Gastrocnemius medialis (tissue), 4 donors: Measurements from ENCODE around the gene TAPBPL. TPM values are rescaled to one million over a fixed set of nuclear protein-coding genes. Genes with fewer than 3 reads are reported as not detected.
"Not testable (repeated sequence)": the region's sequence is repeated elsewhere in the genome, so short reads cannot be mapped to it uniquely, and the experiment has no call there.

ENCODE experiments used
- ATAC-seq, 2 donors: fragments of 150-250 bp; one replicate each; pipeline ENCODE4 v1.9.1; 2016
- DNase-seq, 2 donors: peaks; one replicate each; pipeline ENCODE4 v3.0.0-alpha.2; 2019
- H3K27ac ChIP-seq, 4 donors: fragments of 200-600 bp; sonication (generic); 1 replicate in 1 of 4; 2 replicates in 3 of 4; pipeline ENCODE4 v1.5.1; 2016 to 2018; ENCODE audit warnings: mild to moderate bottlenecking in 2 of 4, moderate library complexity in 1 of 4
- H3K27me3 ChIP-seq, 3 donors: fragments of 200-600 bp; sonication (generic) in 2 of 3; 1 replicate in 1 of 3; 2 replicates in 2 of 3; pipeline versions ENCODE4 v1.5.1 to v1.6.0; 2016 to 2019; ENCODE audit warnings: mild to moderate bottlenecking in 1 of 3, moderate library complexity in 1 of 3
- H3K36me3 ChIP-seq, 2 donors: fragments of 200-600 bp; sonication (generic) in 1 of 2; one replicate each; pipeline ENCODE4 v1.5.1; 2017 to 2018
- H3K4me1 ChIP-seq, 2 donors: fragments of 200-600 bp; sonication (generic) in 1 of 2; one replicate each; pipeline ENCODE4 v1.5.1; 2016 to 2017; ENCODE audit warnings: mild to moderate bottlenecking in 2 of 2
- H3K4me3 ChIP-seq, 4 donors: fragments of 200-600 bp; sonication (generic) in 3 of 4; 1 replicate in 1 of 4; 2 replicates in 3 of 4; pipeline ENCODE4 v1.5.1; 2016 to 2019; ENCODE audit warnings: mild to moderate bottlenecking in 2 of 4
- H3K9me3 ChIP-seq, 3 donors: fragments of 200-600 bp; sonication (generic) in 2 of 3; 1 replicate in 1 of 3; 2 replicates in 2 of 3; pipeline ENCODE4 v1.5.1; 2016 to 2019
- CTCF ChIP-seq, 5 experiments: fragments of 450-650 bp in 3 of 5; fragments of 200-600 bp in 2 of 5; sonication (generic) in 2 of 5; IDR thresholded peaks in 4 of 5; conservative IDR thresholded peaks in 1 of 5; 1 replicate in 4 of 5; 2 replicates in 1 of 5; pipeline ENCODE4 v1.5.1; 2016 to 2019; ENCODE audit warnings: antibody characterized with exemption in 5 of 5, mild to moderate bottlenecking in 3 of 5, moderate library complexity in 3 of 5
- POLR2A ChIP-seq, 2 donors: fragments of 450-650 bp; IDR thresholded peaks; one replicate each; pipeline ENCODE4 v1.6.1; 2017; ENCODE audit warnings: antibody characterized with exemption in 2 of 2, mild to moderate bottlenecking in 2 of 2, moderate library complexity in 2 of 2
- in situ Hi-C, 4 donors: fragments of 200-750 bp; cut with MboI; loops; one replicate each; pipeline versions ENCODE4 v1.15.0 to v1.8.0; 2017; ENCODE audit warnings: low sequenced_read_pairs in 4 of 4
- intact Hi-C: fragments of 100-400 bp; cut with DNase I; formaldehyde crosslinking; loops from one replicate; pipeline ENCODE4 v1.15.1; 2023; ENCODE audit warnings: low total_unique reads
- total RNA-seq, 4 donors: library from RNA; depleted of rRNA; stranded (reverse); fragments of >200 nt; gene quantifications; one replicate each; pipeline versions ENCODE4 v1.1.0 to v1.2.3, GENCODE V29; 2016

The TAPBPL gene
- total RNA-seq, 4 donors from 2014 or later, result 3.8 to 8.6 (median 5.8) TPM

DNA sequence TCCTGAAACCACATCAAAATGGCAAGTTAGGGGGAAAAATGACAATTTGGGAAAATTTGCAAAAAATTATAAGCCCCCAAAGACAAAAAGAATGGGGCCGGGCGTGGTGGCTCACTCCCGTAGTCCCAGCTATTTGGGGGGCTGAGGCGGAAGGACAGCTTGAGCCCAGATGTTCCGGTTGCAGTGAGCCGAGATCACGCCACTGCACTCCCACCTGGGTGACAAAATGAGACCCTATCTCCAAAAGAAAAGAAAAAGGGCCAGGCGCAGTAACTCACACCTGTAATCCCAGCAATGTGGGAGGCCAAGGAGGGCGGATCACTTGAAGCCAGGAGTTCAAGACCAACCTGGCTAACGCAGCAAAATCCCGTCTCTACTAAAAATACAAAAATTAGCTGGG is 20.6 kb downstream of the TAPBPL start:
- intact Hi-C loops, result loop anchor here (5.0 kb wide), 1 partner anchor 80 kb away; no protein-coding TSS in a partner anchor
- DNase-seq, result no peak
- no peak overlapping the region for H3K4me3 ChIP-seq
- H3K36me3 ChIP-seq, result no peaks in the 10 kb centered on the region
- H3K4me1 ChIP-seq, result peaks cover 21 to 23% of the 10 kb centered on the region in 2 donors
- no peaks in the 10 kb centered on the region for H3K27me3 ChIP-seq
- no peaks in the 10 kb centered on the region for H3K9me3 ChIP-seq
- TF ChIP-seq CTCF (IDR thresholded peaks at IDR 0.05 in 4 of 5, conservative IDR thresholded peaks at IDR 0.05 in 1 of 5), result no peak
- no peak for TF ChIP-seq POLR2A (IDR thresholded peaks at IDR 0.05)
- no peak for ATAC-seq
- in situ Hi-C loops, result loop anchor here in 1 of 4 donors (25.0 kb wide), 1 partner anchor 135 kb away; the partner anchor contains the start of gene TNFRSF1A
- no peak overlapping the region for H3K27ac ChIP-seq

GRCh38 chr12:6475233-6475975 is 23.6 kb downstream of the TAPBPL start:
- DNase-seq, intact Hi-C loops, H3K4me3 ChIP-seq, H3K9me3 ChIP-seq, H3K27ac ChIP-seq, in situ Hi-C loops, ATAC-seq, H3K27me3 ChIP-seq, H3K36me3 ChIP-seq, H3K4me1 ChIP-seq: not testable (repeated sequence)

DNA sequence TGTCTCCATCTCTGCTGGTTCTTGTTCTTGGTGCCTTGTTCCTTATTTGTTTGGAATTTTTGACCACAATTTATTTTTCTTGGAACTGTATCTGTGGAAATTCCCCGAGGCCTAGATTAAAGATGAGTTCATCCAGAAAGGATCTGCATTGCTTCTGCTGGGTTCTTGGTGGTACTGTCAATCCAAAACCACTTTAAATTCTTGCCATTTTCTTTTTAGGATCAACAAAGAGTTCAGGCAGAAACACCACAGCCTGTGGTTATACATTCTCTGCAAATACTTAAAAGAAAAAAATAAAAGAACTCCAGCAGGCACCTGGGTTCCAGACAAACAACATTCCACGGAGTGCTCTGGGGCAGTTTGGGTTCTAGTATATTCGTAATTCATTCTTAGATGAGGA is 24.6 kb downstream of the TAPBPL start:
- Histone ChIP-seq H3K36me3 (no peaks in the 10 kb centered on the region), H3K27ac (no peak overlapping the region), H3K27me3 (no peaks in the 10 kb centered on the region), H3K4me1 (peaks cover under 1 to 5% of the 10 kb centered on the region in 2 donors), H3K9me3 (no peaks in the 10 kb centered on the region), H3K4me3 (no peak overlapping the region)
- no peak for ATAC-seq
- intact Hi-C loops, result no loop called here
- DNase-seq, result no peak
- in situ Hi-C loops, result no loop called here
- TF ChIP-seq POLR2A (IDR thresholded peaks at IDR 0.05) (no peak), CTCF (IDR thresholded peaks at IDR 0.05 in 4 of 5, conservative IDR thresholded peaks at IDR 0.05 in 1 of 5) (no peak)

DNA sequence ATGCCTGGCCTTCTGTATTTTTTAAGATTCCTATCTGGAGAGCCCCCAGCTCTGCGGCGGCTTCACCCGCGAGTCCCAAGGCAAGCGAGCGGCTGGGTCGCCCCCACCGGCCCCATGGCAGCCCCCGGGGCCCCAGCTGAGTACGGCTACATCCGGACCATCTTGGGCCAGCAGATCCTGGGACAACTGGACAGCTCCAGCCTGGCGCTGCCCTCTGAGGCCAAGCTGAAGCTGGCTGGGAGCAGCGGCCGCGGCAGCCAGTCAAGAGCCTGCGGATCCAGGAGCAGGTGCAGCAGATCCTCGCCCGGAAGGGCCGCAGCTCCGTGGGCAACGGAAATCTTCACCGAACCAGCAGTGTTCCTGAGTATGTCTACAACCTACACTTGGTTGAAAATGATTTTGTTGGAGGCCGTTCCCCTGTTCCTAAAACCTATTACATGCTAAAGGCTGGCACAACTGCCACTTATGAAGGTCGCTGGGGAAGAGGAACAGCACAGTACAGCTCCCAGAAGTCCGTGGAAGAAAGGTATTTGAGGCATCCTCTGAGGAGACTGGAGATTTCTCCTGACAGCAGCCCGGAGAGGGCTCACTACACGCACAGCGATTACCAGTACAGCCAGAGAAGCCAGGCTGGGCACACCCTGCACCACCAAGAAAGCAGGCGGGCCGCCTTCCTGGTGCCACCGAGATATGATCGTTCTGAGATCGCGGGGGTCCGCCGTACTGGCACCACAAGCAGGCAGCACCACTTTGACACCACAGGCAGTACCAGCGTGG is 25.9 kb downstream of the TAPBPL start:
- H3K4me1 ChIP-seq, H3K4me3 ChIP-seq, H3K27me3 ChIP-seq, H3K9me3 ChIP-seq, intact Hi-C loops, H3K36me3 ChIP-seq, in situ Hi-C loops, DNase-seq, H3K27ac ChIP-seq: not testable (repeated sequence)
- ATAC-seq, result peak in 1 of 2 donors; percentile 30

DNA sequence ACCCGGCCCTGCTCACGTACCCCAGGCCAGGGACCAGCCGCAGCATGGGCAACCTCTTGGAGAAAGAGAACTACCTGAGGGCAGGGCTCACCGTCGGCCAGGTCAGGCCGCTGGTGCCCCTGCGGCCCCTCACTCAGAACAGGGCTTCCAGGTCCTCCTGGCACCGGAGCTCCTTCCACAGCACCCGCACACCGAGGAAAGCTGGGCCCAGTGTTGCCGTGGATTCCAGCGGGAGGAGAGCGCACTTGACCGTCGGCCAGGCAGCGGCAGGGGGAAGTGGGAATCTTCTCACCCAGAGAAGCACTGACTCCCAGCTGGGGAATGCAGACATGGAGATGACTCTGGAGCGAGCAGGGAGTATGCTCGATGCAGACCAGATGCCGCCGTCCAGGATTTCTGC is 26.6 kb downstream of the TAPBPL start:
- intact Hi-C loops (no loop called here), in situ Hi-C loops (no loop called here)
- Histone ChIP-seq H3K4me3 (no peak overlapping the region), H3K36me3 (no peaks in the 10 kb centered on the region), H3K4me1 (no peaks in the 10 kb centered on the region), H3K9me3 (no peaks in the 10 kb centered on the region), H3K27me3 (no peaks in the 10 kb centered on the region), H3K27ac (no peak overlapping the region)
- no peak for ATAC-seq
- TF ChIP-seq POLR2A (IDR thresholded peaks at IDR 0.05), result no peak
- no peak for TF ChIP-seq CTCF (IDR thresholded peaks at IDR 0.05 in 4 of 5, conservative IDR thresholded peaks at IDR 0.05 in 1 of 5)
- DNase-seq, result no peak
